H9 (cell line): ENCODE results near the gene ABCA1. TPM values are rescaled to one million over a fixed set of nuclear protein-coding genes. Genes with fewer than 3 reads are reported as not detected.

Experiments used
- DNase-seq: peaks from one replicate; pipeline ENCODE4 v3.0.0-alpha.2; 2017
- H2AFZ ChIP-seq: one replicate; pipeline ENCODE4 v1.6.1; 2013; ENCODE audit warnings: mild to moderate bottlenecking, low read length, control low read depth, moderate library complexity
- H2AK5ac ChIP-seq: 2 replicates; pipeline ENCODE4 v1.6.1; 2013; ENCODE audit warnings: low read length, control low read depth, mixed read lengths; ENCODE audit not compliant: insufficient read length
- H2BK120ac ChIP-seq: one replicate; pipeline ENCODE4 v1.6.1; 2013; ENCODE audit warnings: low read depth, mild to moderate bottlenecking, low read length, control low read depth, inconsistent platforms; ENCODE audit not compliant: poor library complexity, severe bottlenecking
- H2BK12ac ChIP-seq: 2 replicates; pipeline ENCODE4 v1.6.1; 2013; ENCODE audit warnings: low read length, control low read depth, mixed read lengths, low read depth; ENCODE audit not compliant: insufficient read length
- H2BK15ac ChIP-seq: 2 replicates; pipeline ENCODE4 v1.6.1; 2013; ENCODE audit warnings: low read depth, low read length, control low read depth
- H2BK20ac ChIP-seq: one replicate; pipeline ENCODE4 v1.6.1; 2013; ENCODE audit warnings: low read depth, mild to moderate bottlenecking, low read length, control low read depth, inconsistent platforms; ENCODE audit not compliant: poor library complexity, severe bottlenecking
- H2BK5ac ChIP-seq: 2 replicates; pipeline ENCODE4 v1.6.1; 2013; ENCODE audit warnings: low read length, control low read depth, mixed read lengths; ENCODE audit not compliant: insufficient read length
- H3K14ac ChIP-seq: 2 replicates; pipeline ENCODE4 v1.6.1; 2013; ENCODE audit warnings: low read length, control low read depth; ENCODE audit not compliant: insufficient read depth
- H3K18ac ChIP-seq: 2 replicates; pipeline ENCODE4 v1.6.1; 2013; ENCODE audit warnings: low read depth, mild to moderate bottlenecking, mixed read lengths, low read length, control low read depth; ENCODE audit not compliant: insufficient read length
- H3K23ac ChIP-seq: 2 replicates; pipeline ENCODE4 v1.6.1; 2013; ENCODE audit warnings: low read length, control low read depth, mixed read lengths, low read depth; ENCODE audit not compliant: insufficient read length
- H3K23me2 ChIP-seq: 2 replicates; pipeline ENCODE4 v1.6.1; 2013; ENCODE audit warnings: low read depth, mild to moderate bottlenecking, mixed read lengths, low read length, control low read depth; ENCODE audit not compliant: insufficient read length, poor library complexity, severe bottlenecking
- H3K27ac ChIP-seq: 2 replicates; pipeline ENCODE4 v1.5.1; 2013; ENCODE audit warnings: low read length, control low read depth, mixed read lengths, low read depth; ENCODE audit not compliant: insufficient read length
- H3K27me3 ChIP-seq: 2 replicates; pipeline ENCODE4 v1.6.1; 2013; ENCODE audit warnings: low read length, control low read depth, inconsistent platforms; ENCODE audit not compliant: insufficient read depth
- H3K4ac ChIP-seq: 2 replicates; pipeline ENCODE4 v1.6.1; 2013; ENCODE audit warnings: low read depth, mild to moderate bottlenecking, control low read depth, inconsistent platforms, low read length, moderate library complexity
- H3K4me1 ChIP-seq: 2 replicates; pipeline ENCODE4 v1.6.1; 2013; ENCODE audit warnings: low read length, control low read depth, inconsistent platforms; ENCODE audit not compliant: insufficient read depth
- H3K4me2 ChIP-seq: 2 replicates; pipeline ENCODE4 v1.6.1; 2013; ENCODE audit warnings: low read length, control low read depth, mixed read lengths; ENCODE audit not compliant: insufficient read length, insufficient read depth
- H3K56ac ChIP-seq: 2 replicates; pipeline ENCODE4 v1.6.1; 2013; ENCODE audit warnings: low read depth, mild to moderate bottlenecking, mixed read lengths, low read length, control low read depth; ENCODE audit not compliant: insufficient read length
- H3K79me1 ChIP-seq: 2 replicates; pipeline ENCODE4 v1.6.1; 2013; ENCODE audit warnings: low read depth, mild to moderate bottlenecking, moderate library complexity, low read length, control low read depth, inconsistent platforms; ENCODE audit not compliant: insufficient read depth, poor library complexity, severe bottlenecking
- H3K79me2 ChIP-seq: 2 replicates; pipeline ENCODE4 v1.6.1; 2013; ENCODE audit warnings: low read length, control low read depth, inconsistent platforms; ENCODE audit not compliant: insufficient read depth
- H3K9ac ChIP-seq: 2 replicates; pipeline ENCODE4 v1.6.1; 2013; ENCODE audit warnings: low read length, control low read depth, mixed read lengths; ENCODE audit not compliant: insufficient read length; ENCODE audit errors: extremely low read depth
- H3K9me3 ChIP-seq: one replicate; pipeline ENCODE4 v1.6.1; 2013; ENCODE audit warnings: low read depth, low read length, inconsistent platforms; ENCODE audit not compliant: control insufficient read depth
- H3T11ph ChIP-seq: one replicate; pipeline ENCODE4 v1.6.1; 2013; ENCODE audit warnings: mild to moderate bottlenecking, low read length, control low read depth, inconsistent platforms
- H4K20me1 ChIP-seq: one replicate; pipeline ENCODE4 v1.6.1; 2013; ENCODE audit not compliant: control insufficient read depth, insufficient read length, insufficient read depth
- H4K5ac ChIP-seq: 2 replicates; pipeline ENCODE4 v1.6.1; 2013; ENCODE audit warnings: low read depth, mild to moderate bottlenecking, mixed read lengths, low read length, control low read depth; ENCODE audit not compliant: insufficient read length
- H4K8ac ChIP-seq: replicated peaks from 2 replicates; pipeline ENCODE4 v1.6.1; 2013; ENCODE audit warnings: low read length, control low read depth, mixed read lengths, low read depth; ENCODE audit not compliant: insufficient read length
- H4K91ac ChIP-seq: 2 replicates; pipeline ENCODE4 v1.6.1; 2013; ENCODE audit warnings: low read depth, mild to moderate bottlenecking, moderate library complexity, mixed read lengths, low read length, control low read depth; ENCODE audit not compliant: insufficient read length
- H3K27ac Mint-ChIP-seq, 3 experiments: 2 replicates in 2 of 3; 3 replicates in 1 of 3; pipeline ENCODE4 v1.8.0; 2020 to 2021; ENCODE audit warnings: mixed read lengths in 3 of 3, mild to moderate bottlenecking in 1 of 3, moderate library complexity in 1 of 3
- H3K27me3 Mint-ChIP-seq: 2 replicates; pipeline ENCODE4 v1.8.0; 2021; ENCODE audit warnings: low read depth, mild to moderate bottlenecking, moderate library complexity, mixed read lengths
- H3K36me3 Mint-ChIP-seq, 3 experiments: 2 replicates in 2 of 3; 3 replicates in 1 of 3; pipeline ENCODE4 v1.8.0; 2020 to 2021; ENCODE audit warnings: low read depth in 3 of 3, mixed read lengths in 3 of 3; ENCODE audit not compliant: insufficient read depth in 1 of 3
- H3K4me1 Mint-ChIP-seq, 2 experiments: 2 replicates each; pipeline ENCODE4 v1.8.0; 2020; ENCODE audit warnings: mixed read lengths in 2 of 2
- H3K4me3 Mint-ChIP-seq, 2 experiments: 2 replicates in 1 of 2; 3 replicates in 1 of 2; pipeline ENCODE4 v1.8.0; 2020 to 2021; ENCODE audit warnings: mild to moderate bottlenecking in 2 of 2, mixed read lengths in 2 of 2, moderate library complexity in 1 of 2
- H3K9me3 Mint-ChIP-seq, 2 experiments: 2 replicates in 1 of 2; 3 replicates in 1 of 2; pipeline ENCODE4 v1.8.0; 2020; ENCODE audit warnings: mild to moderate bottlenecking in 2 of 2, mixed read lengths in 2 of 2, moderate library complexity in 1 of 2
- WGBS: extraction: QIAGEN DNeasy Blood & Tissue Kit; methylation state at CpG from one replicate; pipeline ENCODE4 v1.1.7; 2013; ENCODE audit warnings: missing lambda C conversion rate, low lambda C conversion rate, mixed read lengths; ENCODE audit not compliant: insufficient read length; ENCODE audit errors: extremely low coverage; 5-methylcytosine and 5-hydroxymethylcytosine counted together
- total RNA-seq: library from RNA; stranded (reverse); gene quantifications from 2 replicates; pipeline ENCODE4 v1.2.1, GENCODE V29; 2021
- TF ChIP-seq, protein P1 (sequence below): fragments of 200-600 bp; sonication (generic); conservative IDR thresholded peaks from 3 replicates; pipeline ENCODE4 v1.8.0; 2021; ENCODE audit warnings: antibody characterized with exemption, mild to moderate bottlenecking

The ABCA1 gene
- total RNA-seq, 1 experiment from 2014 or later: 16.6 TPM

DNA sequence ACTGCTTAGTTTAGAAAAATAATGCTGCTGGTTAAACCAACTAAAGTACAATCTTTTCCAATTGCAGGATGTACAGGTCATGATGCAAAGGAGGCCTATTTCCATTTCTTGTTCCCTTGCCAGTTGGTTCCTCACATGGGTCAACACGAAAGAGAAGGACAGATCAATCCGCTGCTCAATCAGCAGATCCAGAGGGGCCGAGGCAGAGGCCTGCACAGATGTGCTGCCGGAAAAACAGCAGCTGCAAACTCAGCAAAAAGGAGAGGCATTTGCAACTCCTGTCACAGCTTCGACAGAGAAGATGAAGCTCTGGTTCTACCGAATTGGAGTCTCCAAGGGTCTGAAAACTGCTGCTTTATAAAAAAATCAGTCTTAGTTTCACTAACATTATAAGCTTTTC, 94.3 kb downstream of the ABCA1 start:
- Mint-ChIP-seq H3K9me3 (no peaks in the 10 kb centered on the region), H3K36me3 (peaks cover 7 to 61% (median 45%) of the 10 kb centered on the region in 3 experiments; a peak in 6 of 7 replicates), H3K4me1 (peaks cover 0 to 7% of the 10 kb centered on the region in 2 experiments; a peak in 2 of 4 replicates), H3K27me3 (no peaks in the 10 kb centered on the region), H3K4me3 (no peak overlapping the region), H3K27ac (no peak overlapping the region)
- Histone ChIP-seq H4K20me1 (no peaks in the 10 kb centered on the region), H3K9ac (no peak overlapping the region), H3K23ac (no peak overlapping the region), H2AFZ (no peak overlapping the region), H2BK20ac (no peak overlapping the region), H4K91ac (no peak overlapping the region), H2BK120ac (no peak overlapping the region), H2BK15ac (no peak overlapping the region), H3K27me3 (no peaks in the 10 kb centered on the region; the same call in 1 of the 2 replicates), H3K14ac (no peak overlapping the region), H3K79me2 (no peaks in the 10 kb centered on the region), H3K4me2 (no peak overlapping the region), H2AK5ac (no peak overlapping the region), H3K23me2 (no peaks in the 10 kb centered on the region), H3K56ac (no peak overlapping the region), H3K4ac (no peak overlapping the region), H3K4me1 (no peaks in the 10 kb centered on the region), H4K8ac (no peak overlapping the region), H2BK12ac (no peak overlapping the region), H3K27ac (no peak overlapping the region), H4K5ac (no peak overlapping the region), H2BK5ac (no peak overlapping the region), H3K79me1 (no peaks in the 10 kb centered on the region), H3K9me3 (no peaks in the 10 kb centered on the region), H3K18ac (no peak overlapping the region), H3T11ph (no peak overlapping the region)
- DNase-seq: no peak
- no CpG with 5 or more reads among the region's 6 CpGs for WGBS
- TF ChIP-seq, protein P1, sequence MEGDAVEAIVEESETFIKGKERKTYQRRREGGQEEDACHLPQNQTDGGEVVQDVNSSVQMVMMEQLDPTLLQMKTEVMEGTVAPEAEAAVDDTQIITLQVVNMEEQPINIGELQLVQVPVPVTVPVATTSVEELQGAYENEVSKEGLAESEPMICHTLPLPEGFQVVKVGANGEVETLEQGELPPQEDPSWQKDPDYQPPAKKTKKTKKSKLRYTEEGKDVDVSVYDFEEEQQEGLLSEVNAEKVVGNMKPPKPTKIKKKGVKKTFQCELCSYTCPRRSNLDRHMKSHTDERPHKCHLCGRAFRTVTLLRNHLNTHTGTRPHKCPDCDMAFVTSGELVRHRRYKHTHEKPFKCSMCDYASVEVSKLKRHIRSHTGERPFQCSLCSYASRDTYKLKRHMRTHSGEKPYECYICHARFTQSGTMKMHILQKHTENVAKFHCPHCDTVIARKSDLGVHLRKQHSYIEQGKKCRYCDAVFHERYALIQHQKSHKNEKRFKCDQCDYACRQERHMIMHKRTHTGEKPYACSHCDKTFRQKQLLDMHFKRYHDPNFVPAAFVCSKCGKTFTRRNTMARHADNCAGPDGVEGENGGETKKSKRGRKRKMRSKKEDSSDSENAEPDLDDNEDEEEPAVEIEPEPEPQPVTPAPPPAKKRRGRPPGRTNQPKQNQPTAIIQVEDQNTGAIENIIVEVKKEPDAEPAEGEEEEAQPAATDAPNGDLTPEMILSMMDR: no peak
